ENCODE results near the gene AMZ1. TPM values are rescaled to one million over a fixed set of nuclear protein-coding genes. Genes with fewer than 3 reads are reported as not detected.

AMZ1 gene
- total RNA-seq, 4 donors from 2014 or later, result 0.19 to 1.1 TPM; not detected in 2

GRCh38 chr7:2753148-2753547 is 65.1 kb downstream of the AMZ1 start:
- no peak for TF ChIP-seq CTCF (IDR thresholded peaks at IDR 0.05)
- no peak for ATAC-seq (ENCODE audit: low FRiP score)
- no peak for DNase-seq (ENCODE audit: low spot score)

GRCh38 chr7:2754086-2754485 is 66.1 kb downstream of the AMZ1 start:
- no peak for TF ChIP-seq CTCF (IDR thresholded peaks at IDR 0.05)
- DNase-seq (ENCODE audit: low spot score) (no peak), ATAC-seq (ENCODE audit: low FRiP score) (no peak)

GRCh38 chr7:2754912-2755311 is 66.9 kb downstream of the AMZ1 start:
- DNase-seq (ENCODE audit: low spot score) (no peak), ATAC-seq (ENCODE audit: low FRiP score) (no peak)
- TF ChIP-seq CTCF (IDR thresholded peaks at IDR 0.05), result no peak

GRCh38 chr7:2755531-2755930 is 67.5 kb downstream of the AMZ1 start:
- DNase-seq (ENCODE audit: low spot score) (no peak), ATAC-seq (ENCODE audit: low FRiP score) (no peak)
- no peak for TF ChIP-seq CTCF (IDR thresholded peaks at IDR 0.05)

- DNase-seq (ENCODE audit: low spot score), result no peak
- TF ChIP-seq CTCF (IDR thresholded peaks at IDR 0.05), result no peak
- peak; percentile 41 for ATAC-seq (ENCODE audit: low FRiP score)
Measured at GRCh38 chr7:2757361-2757903, 69.4 kb downstream of the AMZ1 start.

GRCh38 chr7:2757904-2758672 is 70.1 kb downstream of the AMZ1 start:
- DNase-seq (ENCODE audit: low spot score), result no peak

More at GRCh38 chr7:2757904-2758672, 70.1 kb downstream of the AMZ1 start:
- ATAC-seq (ENCODE audit: low FRiP score), result peak; percentile 79
- TF ChIP-seq CTCF (IDR thresholded peaks at IDR 0.05), result no peak

Measured in omental fat pad (tissue), 4 donors.